Chondrocyte (in vitro differentiated cells): ENCODE data around the gene TRPM3. TPM values are rescaled to one million over a fixed set of nuclear protein-coding genes. Genes with fewer than 3 reads are reported as not detected.

Experiments
- DNase-seq: peaks from one replicate; pipeline ENCODE4 v3.0.0; 2021; ENCODE audit warnings: mixed read lengths, low spot score
- H3K27ac Mint-ChIP-seq: one replicate; pipeline ENCODE4 v1.8.0; 2021; ENCODE audit warnings: mild to moderate bottlenecking, moderate library complexity, mixed read lengths; ENCODE audit not compliant: unreplicated experiment
- H3K27me3 Mint-ChIP-seq: 2 replicates; pipeline ENCODE4 v1.8.0; 2021; ENCODE audit warnings: low read depth, mixed read lengths
- H3K36me3 Mint-ChIP-seq: 2 replicates; pipeline ENCODE4 v1.8.0; 2021; ENCODE audit warnings: low read depth, mixed read lengths
- H3K4me1 Mint-ChIP-seq: 2 replicates; pipeline ENCODE4 v1.8.0; 2021; ENCODE audit warnings: low read depth, mild to moderate bottlenecking, mixed read lengths
- H3K4me3 Mint-ChIP-seq: one replicate; pipeline ENCODE4 v1.8.0; 2021; ENCODE audit warnings: mild to moderate bottlenecking, moderate library complexity, mixed read lengths; ENCODE audit not compliant: unreplicated experiment
- H3K9me3 Mint-ChIP-seq: 2 replicates; pipeline ENCODE4 v1.8.0; 2021; ENCODE audit warnings: low read depth, mixed read lengths
- CTCF ChIP-seq: fragments of 200-600 bp; sonication (generic); IDR thresholded peaks from 2 replicates; pipeline ENCODE4 v1.5.0; 2021; ENCODE audit warnings: antibody characterized with exemption, mild to moderate bottlenecking, moderate library complexity
- total RNA-seq: library from RNA; stranded (reverse); gene quantifications from 3 replicates; pipeline ENCODE4 v1.2.1, GENCODE V29; 2021

Gene TRPM3
- total RNA-seq, 1 donor from 2014 or later = not detected

GRCh38 chr9:70490478-70490877 lies 630.9 kb downstream of the TRPM3 start:
- DNase-seq = no peak
- Mint-ChIP-seq H3K36me3 (no peaks in the 10 kb centered on the region), H3K4me1 (peaks cover 44% of the 10 kb centered on the region), H3K27me3 (peaks cover 4% of the 10 kb centered on the region), H3K4me3 (no peak overlapping the region), H3K27ac (no peak overlapping the region), H3K9me3 (no peaks in the 10 kb centered on the region)
- TF ChIP-seq CTCF = no peak

- DNase-seq = no peak
- no peak overlapping the region for H3K4me3 Mint-ChIP-seq
- no peaks in the 10 kb centered on the region for H3K36me3 Mint-ChIP-seq
- peaks cover 51% of the 10 kb centered on the region for H3K4me1 Mint-ChIP-seq
- no peak for TF ChIP-seq CTCF
- no peaks in the 10 kb centered on the region for H3K9me3 Mint-ChIP-seq
- H3K27ac Mint-ChIP-seq = peak overlapping the region; percentile 67
- no peaks in the 10 kb centered on the region for H3K27me3 Mint-ChIP-seq
Measured at GRCh38 chr9:70488793-70489105, 632.7 kb downstream of the TRPM3 start.

GRCh38 chr9:70488098-70488792 lies 633.2 kb downstream of the TRPM3 start:
- H3K27me3 Mint-ChIP-seq = no peaks in the 10 kb centered on the region
- peak overlapping the region; percentile 67 for H3K27ac Mint-ChIP-seq
- no peak for DNase-seq
- peaks cover 53% of the 10 kb centered on the region for H3K4me1 Mint-ChIP-seq
- H3K9me3 Mint-ChIP-seq = no peaks in the 10 kb centered on the region
- TF ChIP-seq CTCF = no peak
- no peak overlapping the region for H3K4me3 Mint-ChIP-seq
- H3K36me3 Mint-ChIP-seq = no peaks in the 10 kb centered on the region

- Mint-ChIP-seq H3K27ac (no peak overlapping the region), H3K4me1 (peaks cover 52% of the 10 kb centered on the region), H3K27me3 (no peaks in the 10 kb centered on the region), H3K9me3 (no peaks in the 10 kb centered on the region), H3K4me3 (no peak overlapping the region), H3K36me3 (peaks cover 1% of the 10 kb centered on the region)
- no peak for TF ChIP-seq CTCF
- no peak for DNase-seq
Measured at GRCh38 chr9:70486127-70486526, 635.3 kb downstream of the TRPM3 start.

- no peak for DNase-seq
- peak overlapping the region; percentile 25 for H3K27ac Mint-ChIP-seq
- no peaks in the 10 kb centered on the region for H3K9me3 Mint-ChIP-seq
- peaks cover 57% of the 10 kb centered on the region for H3K4me1 Mint-ChIP-seq
- no peaks in the 10 kb centered on the region for H3K27me3 Mint-ChIP-seq
- no peak overlapping the region for H3K4me3 Mint-ChIP-seq
- TF ChIP-seq CTCF = no peak
- peaks cover 1% of the 10 kb centered on the region for H3K36me3 Mint-ChIP-seq
Measured at GRCh38 chr9:70485273-70485858, 636.1 kb downstream of the TRPM3 start.
